ENCODE data around the gene P2RY8.
"Not testable (repeated sequence)": the region's sequence is repeated elsewhere in the genome, so short reads cannot be mapped to it uniquely, and the experiment has no call there.

The P2RY8 gene

GRCh38 chrX:1558761-1559468 is 21.9 kb upstream of the P2RY8 start:
- DNase-seq (ENCODE audit: low spot score in 2 of 2) = no peak
- Histone ChIP-seq H3K4me3 (no peak overlapping the region), H3K4me1 (no peaks in the 10 kb centered on the region), H3K9me3 (no peaks in the 10 kb centered on the region; the same call in 1 of the 2 replicates), H3K36me3 (replicated peaks) (no peaks in the 10 kb centered on the region), H3K27me3 (ENCODE audit: low read depth) (no peaks in the 10 kb centered on the region)
- in situ Hi-C loops (cut with MboI; ENCODE audit: low sequenced_read_pairs) = no loop called here

GRCh38 chrX:1557442-1557841 is 20.5 kb upstream of the P2RY8 start:
- H3K4me1 ChIP-seq; H3K36me3 ChIP-seq (replicated peaks); H3K4me3 ChIP-seq; H3K9me3 ChIP-seq; DNase-seq (ENCODE audit: low spot score in 2 of 2); in situ Hi-C loops (cut with MboI; ENCODE audit: low sequenced_read_pairs); H3K27me3 ChIP-seq (ENCODE audit: low read depth): not testable (repeated sequence)

GRCh38 chrX:1555370-1555769 is 18.4 kb upstream of the P2RY8 start:
- Histone ChIP-seq H3K4me3 (no peak overlapping the region), H3K36me3 (replicated peaks) (no peaks in the 10 kb centered on the region), H3K27me3 (ENCODE audit: low read depth) (no peaks in the 10 kb centered on the region), H3K4me1 (no peaks in the 10 kb centered on the region), H3K9me3 (no peaks in the 10 kb centered on the region; the same call in 1 of the 2 replicates)
- in situ Hi-C loops (cut with MboI; ENCODE audit: low sequenced_read_pairs) = no loop called here
- DNase-seq (ENCODE audit: low spot score in 2 of 2) = no peak

GRCh38 chrX:1554469-1555210 is 17.7 kb upstream of the P2RY8 start:
- Histone ChIP-seq H3K27me3 (ENCODE audit: low read depth) (no peaks in the 10 kb centered on the region), H3K4me1 (no peaks in the 10 kb centered on the region), H3K4me3 (no peak overlapping the region), H3K36me3 (replicated peaks) (no peaks in the 10 kb centered on the region), H3K9me3 (no peaks in the 10 kb centered on the region; the same call in 1 of the 2 replicates)
- in situ Hi-C loops (cut with MboI; ENCODE audit: low sequenced_read_pairs) = no loop called here
- no peak for DNase-seq (ENCODE audit: low spot score in 2 of 2)

GRCh38 chrX:1551959-1552546 is 15.1 kb upstream of the P2RY8 start:
- Histone ChIP-seq H3K4me1 (no peaks in the 10 kb centered on the region), H3K4me3 (no peak overlapping the region), H3K36me3 (replicated peaks) (no peaks in the 10 kb centered on the region), H3K27me3 (ENCODE audit: low read depth) (no peaks in the 10 kb centered on the region), H3K9me3 (no peaks in the 10 kb centered on the region)
- in situ Hi-C loops (cut with MboI; ENCODE audit: low sequenced_read_pairs) = no loop called here
- no peak for DNase-seq (ENCODE audit: low spot score in 2 of 2)

- no peaks in the 10 kb centered on the region for H3K36me3 ChIP-seq (replicated peaks)
- H3K27me3 ChIP-seq (ENCODE audit: low read depth) = no peaks in the 10 kb centered on the region
- no peak for DNase-seq (ENCODE audit: low spot score in 2 of 2)
- no peak overlapping the region for H3K4me3 ChIP-seq
- in situ Hi-C loops (cut with MboI; ENCODE audit: low sequenced_read_pairs) = no loop called here
- no peaks in the 10 kb centered on the region for H3K4me1 ChIP-seq
- no peaks in the 10 kb centered on the region for H3K9me3 ChIP-seq
Observed at GRCh38 chrX:1546691-1547251, 9.8 kb upstream of the P2RY8 start.

- Histone ChIP-seq H3K9me3 (no peaks in the 10 kb centered on the region), H3K27me3 (ENCODE audit: low read depth) (no peaks in the 10 kb centered on the region), H3K4me3 (no peak overlapping the region), H3K4me1 (no peaks in the 10 kb centered on the region), H3K36me3 (replicated peaks) (no peaks in the 10 kb centered on the region)
- in situ Hi-C loops (cut with MboI; ENCODE audit: low sequenced_read_pairs) = no loop called here
- DNase-seq (ENCODE audit: low spot score in 2 of 2) = no peak
Observed at GRCh38 chrX:1545776-1546408, 8.9 kb upstream of the P2RY8 start.

- Histone ChIP-seq H3K27me3 (ENCODE audit: low read depth) (no peaks in the 10 kb centered on the region), H3K9me3 (no peaks in the 10 kb centered on the region), H3K4me1 (no peaks in the 10 kb centered on the region), H3K4me3 (no peak overlapping the region), H3K36me3 (replicated peaks) (no peaks in the 10 kb centered on the region)
- in situ Hi-C loops (cut with MboI; ENCODE audit: low sequenced_read_pairs) = no loop called here
- DNase-seq (ENCODE audit: low spot score in 2 of 2) = no peak
Observed at GRCh38 chrX:1542994-1543725, 6.2 kb upstream of the P2RY8 start.

GRCh38 chrX:1539146-1539545 is 2.2 kb upstream of the P2RY8 start:
- in situ Hi-C loops (cut with MboI; ENCODE audit: low sequenced_read_pairs); H3K4me3 ChIP-seq; H3K36me3 ChIP-seq (replicated peaks); H3K27me3 ChIP-seq (ENCODE audit: low read depth); DNase-seq (ENCODE audit: low spot score in 2 of 2); H3K9me3 ChIP-seq; H3K4me1 ChIP-seq: not testable (repeated sequence)

- H3K36me3 ChIP-seq (replicated peaks); H3K4me1 ChIP-seq; DNase-seq (ENCODE audit: low spot score in 2 of 2); H3K27me3 ChIP-seq (ENCODE audit: low read depth); in situ Hi-C loops (cut with MboI; ENCODE audit: low sequenced_read_pairs); H3K9me3 ChIP-seq; H3K4me3 ChIP-seq: not testable (repeated sequence)
Observed at GRCh38 chrX:1537716-1538090, 718 bp upstream of the P2RY8 start.

- no peak overlapping the region for H3K4me3 ChIP-seq
- no peak for DNase-seq (ENCODE audit: low spot score in 2 of 2)
Observed at GRCh38 chrX:1536712-1537030, 314 bp downstream of the P2RY8 start.

GRCh38 chrX:1535241-1536041 is 1.5 kb downstream of the P2RY8 start:
- in situ Hi-C loops (cut with MboI; ENCODE audit: low sequenced_read_pairs) = no loop called here
- Histone ChIP-seq H3K4me3 (no peak overlapping the region), H3K27me3 (ENCODE audit: low read depth) (no peaks in the 10 kb centered on the region), H3K36me3 (replicated peaks) (no peaks in the 10 kb centered on the region), H3K9me3 (no peaks in the 10 kb centered on the region), H3K4me1 (no peaks in the 10 kb centered on the region)
- DNase-seq (ENCODE audit: low spot score in 2 of 2) = no peak

More at GRCh38 chrX:1536712-1537030, 314 bp downstream of the P2RY8 start:
- in situ Hi-C loops (cut with MboI; ENCODE audit: low sequenced_read_pairs) = no loop called here
- H3K4me1 ChIP-seq = no peaks in the 10 kb centered on the region
- no peaks in the 10 kb centered on the region for H3K27me3 ChIP-seq (ENCODE audit: low read depth)
- no peaks in the 10 kb centered on the region for H3K9me3 ChIP-seq
- no peaks in the 10 kb centered on the region for H3K36me3 ChIP-seq (replicated peaks)

Data from HAP-1 (cell line).